ENCODE data around the gene LRP6. TPM values are rescaled to one million over a fixed set of nuclear protein-coding genes. Genes with fewer than 3 reads are reported as not detected.

The LRP6 gene
- polyA plus RNA-seq, 1 donor (not counting 4 experiments of a cell fraction or from before 2014, with no cell fraction given) = 13.0 TPM

- H4K20me1 ChIP-seq (ENCODE audit: control insufficient read depth, extremely low read depth, insufficient read depth, low read length) = no peaks in the 10 kb centered on the region
These were observed 49.9 kb downstream of the LRP6 start for GRCh38 chr12:12217018-12217359.

GRCh38 chr12:12216349-12217017, 50.4 kb downstream of the LRP6 start:
- H3K9me1 ChIP-seq (ENCODE audit: control insufficient read depth, extremely low read depth, insufficient read depth, low read length) = no peaks in the 10 kb centered on the region
- no peaks in the 10 kb centered on the region for H3K36me3 ChIP-seq (ENCODE audit: control insufficient read depth in 2 of 2, extremely low read depth in 1 of 2, insufficient read depth in 2 of 2, low read length in 2 of 2)
- no peaks in the 10 kb centered on the region for H3K9me3 ChIP-seq (ENCODE audit: control insufficient read depth, low read depth, low read length)
- dilution Hi-C loops (cut with MboI; ENCODE audit: extremely low pct_ligation_motif_present, low sequenced_read_pairs) = no loop called here
- H3K4me2 ChIP-seq (ENCODE audit: control insufficient read depth, extremely low read depth, insufficient read depth, low read depth, low read length) = no peak overlapping the region
- no peak overlapping the region for H3K27ac ChIP-seq (ENCODE audit: control insufficient read depth, insufficient read depth, low read length)
- no peaks in the 10 kb centered on the region for H4K20me1 ChIP-seq (ENCODE audit: control insufficient read depth, extremely low read depth, insufficient read depth, low read length)
- H3K79me2 ChIP-seq (ENCODE audit: control insufficient read depth, insufficient read depth, low read length) = peaks cover 38% of the 10 kb centered on the region
- H3K4me3 ChIP-seq (ENCODE audit: control insufficient read depth in 2 of 3, extremely low read depth in 1 of 3, insufficient read depth in 2 of 3, low read depth in 1 of 3, low read length in 3 of 3) = no peak overlapping the region
- no peak for FAIRE-seq
- no peaks in the 10 kb centered on the region for H3K27me3 ChIP-seq (ENCODE audit: control insufficient read depth, extremely low read depth, insufficient read depth, low read length)
- no peak for DNase-seq (ENCODE audit: low read depth, low spot score)
- no peak overlapping the region for H2AFZ ChIP-seq (ENCODE audit: control insufficient read depth, low read length)
- TF ChIP-seq EZH2 (IDR thresholded peaks at IDR 0.05; ENCODE audit: low read length) = no peak
- H3K9ac ChIP-seq (ENCODE audit: control insufficient read depth, extremely low read depth, insufficient read depth, low read length) = no peak overlapping the region
- peaks cover 8% of the 10 kb centered on the region for H3K4me1 ChIP-seq (ENCODE audit: control insufficient read depth, extremely low read depth, insufficient read depth, low read length)

More at GRCh38 chr12:12217018-12217359, 49.9 kb downstream of the LRP6 start:
- Histone ChIP-seq H3K27ac (ENCODE audit: control insufficient read depth, insufficient read depth, low read length) (no peak overlapping the region), H3K4me2 (ENCODE audit: control insufficient read depth, extremely low read depth, insufficient read depth, low read depth, low read length) (no peak overlapping the region), H3K4me1 (ENCODE audit: control insufficient read depth, extremely low read depth, insufficient read depth, low read length) (peaks cover 8% of the 10 kb centered on the region), H2AFZ (ENCODE audit: control insufficient read depth, low read length) (no peak overlapping the region), H3K9me1 (ENCODE audit: control insufficient read depth, extremely low read depth, insufficient read depth, low read length) (no peaks in the 10 kb centered on the region), H3K36me3 (ENCODE audit: control insufficient read depth in 2 of 2, extremely low read depth in 1 of 2, insufficient read depth in 2 of 2, low read length in 2 of 2) (no peaks in the 10 kb centered on the region), H3K4me3 (ENCODE audit: control insufficient read depth in 2 of 3, extremely low read depth in 1 of 3, insufficient read depth in 2 of 3, low read depth in 1 of 3, low read length in 3 of 3) (no peak overlapping the region), H3K9ac (ENCODE audit: control insufficient read depth, extremely low read depth, insufficient read depth, low read length) (no peak overlapping the region), H3K9me3 (ENCODE audit: control insufficient read depth, low read depth, low read length) (no peaks in the 10 kb centered on the region), H3K79me2 (ENCODE audit: control insufficient read depth, insufficient read depth, low read length) (peaks cover 37% of the 10 kb centered on the region), H3K27me3 (ENCODE audit: control insufficient read depth, extremely low read depth, insufficient read depth, low read length) (no peaks in the 10 kb centered on the region)
- dilution Hi-C loops (cut with MboI; ENCODE audit: extremely low pct_ligation_motif_present, low sequenced_read_pairs) = no loop called here
- DNase-seq (ENCODE audit: low read depth, low spot score) (no peak), FAIRE-seq (no peak)
- TF ChIP-seq EZH2 (IDR thresholded peaks at IDR 0.05; ENCODE audit: low read length) = no peak
- TF ChIP-seq, protein P1, sequence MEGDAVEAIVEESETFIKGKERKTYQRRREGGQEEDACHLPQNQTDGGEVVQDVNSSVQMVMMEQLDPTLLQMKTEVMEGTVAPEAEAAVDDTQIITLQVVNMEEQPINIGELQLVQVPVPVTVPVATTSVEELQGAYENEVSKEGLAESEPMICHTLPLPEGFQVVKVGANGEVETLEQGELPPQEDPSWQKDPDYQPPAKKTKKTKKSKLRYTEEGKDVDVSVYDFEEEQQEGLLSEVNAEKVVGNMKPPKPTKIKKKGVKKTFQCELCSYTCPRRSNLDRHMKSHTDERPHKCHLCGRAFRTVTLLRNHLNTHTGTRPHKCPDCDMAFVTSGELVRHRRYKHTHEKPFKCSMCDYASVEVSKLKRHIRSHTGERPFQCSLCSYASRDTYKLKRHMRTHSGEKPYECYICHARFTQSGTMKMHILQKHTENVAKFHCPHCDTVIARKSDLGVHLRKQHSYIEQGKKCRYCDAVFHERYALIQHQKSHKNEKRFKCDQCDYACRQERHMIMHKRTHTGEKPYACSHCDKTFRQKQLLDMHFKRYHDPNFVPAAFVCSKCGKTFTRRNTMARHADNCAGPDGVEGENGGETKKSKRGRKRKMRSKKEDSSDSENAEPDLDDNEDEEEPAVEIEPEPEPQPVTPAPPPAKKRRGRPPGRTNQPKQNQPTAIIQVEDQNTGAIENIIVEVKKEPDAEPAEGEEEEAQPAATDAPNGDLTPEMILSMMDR (optimal IDR thresholded peaks at IDR 0.05 in 1 of 3, IDR thresholded peaks at IDR 0.05 in 1 of 3, conservative IDR thresholded peaks at IDR 0.05 in 1 of 3; ENCODE audit: extremely low read depth in 1 of 3, insufficient read depth in 2 of 3, low read length in 3 of 3) = no peak
